Activated T-cell treated with anti-CD3 and anti-CD28 coated beads, Interleukin-2, amount 50 U/mL, for 48 hours (primary cell): Measurements from ENCODE around the gene CCDC102A.

Experiments used
- DNase-seq, 2 experiments: peaks; one replicate each; pipeline ENCODE4 v3.0.0-alpha.2; 2020

CCDC102A gene

GRCh38 chr16:57518520-57518919, 17.9 kb downstream of the CCDC102A start:
- DNase-seq, result no peak

GRCh38 chr16:57517397-57518367, 18.7 kb downstream of the CCDC102A start:
- DNase-seq, result no peak

- no peak for DNase-seq
Measured at GRCh38 chr16:57516773-57517172, 19.6 kb downstream of the CCDC102A start.

- DNase-seq, result no peak
Measured at GRCh38 chr16:57516176-57516725, 20.1 kb downstream of the CCDC102A start.

GRCh38 chr16:57514791-57515600, 21.4 kb downstream of the CCDC102A start:
- no peak for DNase-seq

GRCh38 chr16:57514371-57514770, 22.0 kb downstream of the CCDC102A start:
- no peak for DNase-seq

GRCh38 chr16:57513371-57514102, 22.8 kb downstream of the CCDC102A start:
- no peak for DNase-seq

GRCh38 chr16:57512296-57513001, 23.9 kb downstream of the CCDC102A start:
- no peak for DNase-seq

- no peak for DNase-seq
Measured at GRCh38 chr16:57510016-57510871, 26.1 kb downstream of the CCDC102A start.

GRCh38 chr16:57509231-57509923, 27.0 kb downstream of the CCDC102A start:
- DNase-seq, result no peak

- DNase-seq, result no peak
Measured at GRCh38 chr16:57508035-57508425, 28.3 kb downstream of the CCDC102A start.

GRCh38 chr16:57507136-57508034, 29.0 kb downstream of the CCDC102A start:
- DNase-seq, result no peak

- no peak for DNase-seq
Measured at GRCh38 chr16:57505169-57505568, 31.2 kb downstream of the CCDC102A start.

- DNase-seq, result no peak
Measured at GRCh38 chr16:57504491-57504890, 31.9 kb downstream of the CCDC102A start.

- DNase-seq, result no peak
Measured at GRCh38 chr16:57504001-57504400, 32.4 kb downstream of the CCDC102A start.

- no peak for DNase-seq
Measured at GRCh38 chr16:57503366-57503765, 33.0 kb downstream of the CCDC102A start.

- DNase-seq, result no peak
Measured at GRCh38 chr16:57502048-57502775, 34.2 kb downstream of the CCDC102A start.

GRCh38 chr16:57501492-57501891, 34.9 kb downstream of the CCDC102A start:
- no peak for DNase-seq
